Ishikawa (cell line): ENCODE data around the gene ACTN2.
A peak's percentile ranks its signal among the peaks of the same experiment; 100 is the strongest.

Experiments used
- CEBPB ChIP-seq: IDR thresholded peaks from 2 replicates; pipeline ENCODE4 v1.6.1; 2012
- CREB1 ChIP-seq: IDR thresholded peaks from 2 replicates; pipeline ENCODE4 v1.6.1; 2012; ENCODE audit warnings: low read depth
- EGR1 ChIP-seq: IDR thresholded peaks from 2 replicates; pipeline ENCODE4 v1.6.1; 2012
- EP300 ChIP-seq: IDR thresholded peaks from 2 replicates; pipeline ENCODE4 v1.6.1; 2012; ENCODE audit warnings: borderline replicate concordance
- FOXM1 ChIP-seq: IDR thresholded peaks from 2 replicates; pipeline ENCODE4 v1.6.1; 2012; ENCODE audit warnings: low read depth, borderline replicate concordance
- NFIC ChIP-seq: IDR thresholded peaks from 2 replicates; pipeline ENCODE4 v1.6.1; 2012
- RAD21 ChIP-seq: IDR thresholded peaks from 2 replicates; pipeline ENCODE4 v1.6.1; 2012; ENCODE audit warnings: low read depth
- TAF1 ChIP-seq: IDR thresholded peaks from 2 replicates; pipeline ENCODE4 v1.6.1; 2012; ENCODE audit warnings: low read depth, mild to moderate bottlenecking
- TCF12 ChIP-seq: IDR thresholded peaks from 2 replicates; pipeline ENCODE4 v1.6.1; 2012; ENCODE audit warnings: low read depth
- TEAD4 ChIP-seq: IDR thresholded peaks from 2 replicates; pipeline ENCODE4 v1.6.1; 2012
- YY1 ChIP-seq: IDR thresholded peaks from 2 replicates; pipeline ENCODE4 v1.6.1; 2012; ENCODE audit warnings: low read depth
- ZBTB7A ChIP-seq: IDR thresholded peaks from 2 replicates; pipeline ENCODE4 v1.6.1; 2012; ENCODE audit warnings: low read depth
- TF ChIP-seq, protein P1 (sequence below): IDR thresholded peaks from 2 replicates; pipeline ENCODE4 v1.6.1; 2012; ENCODE audit warnings: low read depth, mild to moderate bottlenecking
- TF ChIP-seq, protein P2 (sequence below): IDR thresholded peaks from 2 replicates; pipeline ENCODE4 v1.6.1; 2012
- TF ChIP-seq, protein P3 (sequence below): IDR thresholded peaks from 2 replicates; pipeline ENCODE4 v1.6.1; 2012

Gene ACTN2

DNA sequence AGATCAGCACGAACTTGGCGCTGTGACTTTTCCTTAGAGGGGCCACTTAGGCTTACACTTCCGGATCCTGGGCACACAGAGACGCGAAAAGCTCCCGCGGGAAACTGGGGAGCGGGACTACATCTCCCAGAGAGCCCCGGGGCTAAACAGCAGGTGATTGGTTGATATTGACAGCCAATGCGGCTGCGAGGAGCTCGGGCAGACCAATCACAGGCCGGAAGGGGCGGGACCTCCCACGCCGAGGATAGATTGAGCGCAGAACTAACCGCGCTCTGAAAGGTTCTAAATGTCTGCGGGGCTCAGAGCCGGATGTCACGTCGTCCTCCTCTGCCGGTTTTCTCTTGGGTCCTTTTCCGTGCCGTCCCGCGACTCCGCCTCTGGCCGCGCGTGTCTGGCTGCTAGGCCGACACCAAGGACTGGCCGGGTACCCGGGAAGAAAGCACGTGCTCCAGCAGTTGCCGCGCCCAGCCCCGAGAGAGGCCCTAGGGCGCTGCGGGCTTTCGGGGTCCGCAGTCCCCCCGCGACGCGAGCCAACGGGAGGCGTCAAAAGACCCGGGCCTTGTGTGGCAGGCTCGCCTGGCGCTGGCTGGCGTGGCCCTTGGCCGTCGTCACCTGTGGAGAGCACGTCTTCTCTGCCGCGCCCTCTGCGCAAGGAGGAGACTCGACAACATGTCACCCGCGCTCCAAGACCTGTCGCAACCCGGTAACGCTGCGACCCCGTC lies 108.9 kb downstream of the ACTN2 start, which contains the start of gene MTR:
TSS of gene MTR (plus strand) at position 258 of the 722 bp plus-strand sequence. CDS start at position 670, 412 bp downstream.
- TF ChIP-seq TAF1 (peak; percentile 76), TCF12 (peak; percentile 24; the same call in 1 of the 2 replicates), TEAD4 (no peak), EP300 (0 out of 2 replicates have a peak, but pooled peaks have one; percentile 20), ZBTB7A (peak; percentile 15; the same call in 1 of the 2 replicates), FOXM1 (no peak), YY1 (no peak), RAD21 (no peak), CREB1 (peak; percentile 33; the same call in 1 of the 2 replicates), EGR1 (no peak), NFIC (peak; percentile 36; the same call in 1 of the 2 replicates), CEBPB (peak; percentile 29; the same call in 1 of the 2 replicates)
- TF ChIP-seq, protein P1, sequence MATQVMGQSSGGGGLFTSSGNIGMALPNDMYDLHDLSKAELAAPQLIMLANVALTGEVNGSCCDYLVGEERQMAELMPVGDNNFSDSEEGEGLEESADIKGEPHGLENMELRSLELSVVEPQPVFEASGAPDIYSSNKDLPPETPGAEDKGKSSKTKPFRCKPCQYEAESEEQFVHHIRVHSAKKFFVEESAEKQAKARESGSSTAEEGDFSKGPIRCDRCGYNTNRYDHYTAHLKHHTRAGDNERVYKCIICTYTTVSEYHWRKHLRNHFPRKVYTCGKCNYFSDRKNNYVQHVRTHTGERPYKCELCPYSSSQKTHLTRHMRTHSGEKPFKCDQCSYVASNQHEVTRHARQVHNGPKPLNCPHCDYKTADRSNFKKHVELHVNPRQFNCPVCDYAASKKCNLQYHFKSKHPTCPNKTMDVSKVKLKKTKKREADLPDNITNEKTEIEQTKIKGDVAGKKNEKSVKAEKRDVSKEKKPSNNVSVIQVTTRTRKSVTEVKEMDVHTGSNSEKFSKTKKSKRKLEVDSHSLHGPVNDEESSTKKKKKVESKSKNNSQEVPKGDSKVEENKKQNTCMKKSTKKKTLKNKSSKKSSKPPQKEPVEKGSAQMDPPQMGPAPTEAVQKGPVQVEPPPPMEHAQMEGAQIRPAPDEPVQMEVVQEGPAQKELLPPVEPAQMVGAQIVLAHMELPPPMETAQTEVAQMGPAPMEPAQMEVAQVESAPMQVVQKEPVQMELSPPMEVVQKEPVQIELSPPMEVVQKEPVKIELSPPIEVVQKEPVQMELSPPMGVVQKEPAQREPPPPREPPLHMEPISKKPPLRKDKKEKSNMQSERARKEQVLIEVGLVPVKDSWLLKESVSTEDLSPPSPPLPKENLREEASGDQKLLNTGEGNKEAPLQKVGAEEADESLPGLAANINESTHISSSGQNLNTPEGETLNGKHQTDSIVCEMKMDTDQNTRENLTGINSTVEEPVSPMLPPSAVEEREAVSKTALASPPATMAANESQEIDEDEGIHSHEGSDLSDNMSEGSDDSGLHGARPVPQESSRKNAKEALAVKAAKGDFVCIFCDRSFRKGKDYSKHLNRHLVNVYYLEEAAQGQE, result no peak
- TF ChIP-seq, protein P2, sequence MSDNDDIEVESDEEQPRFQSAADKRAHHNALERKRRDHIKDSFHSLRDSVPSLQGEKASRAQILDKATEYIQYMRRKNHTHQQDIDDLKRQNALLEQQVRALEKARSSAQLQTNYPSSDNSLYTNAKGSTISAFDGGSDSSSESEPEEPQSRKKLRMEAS, result peak; percentile 95
- TF ChIP-seq, protein P3, sequence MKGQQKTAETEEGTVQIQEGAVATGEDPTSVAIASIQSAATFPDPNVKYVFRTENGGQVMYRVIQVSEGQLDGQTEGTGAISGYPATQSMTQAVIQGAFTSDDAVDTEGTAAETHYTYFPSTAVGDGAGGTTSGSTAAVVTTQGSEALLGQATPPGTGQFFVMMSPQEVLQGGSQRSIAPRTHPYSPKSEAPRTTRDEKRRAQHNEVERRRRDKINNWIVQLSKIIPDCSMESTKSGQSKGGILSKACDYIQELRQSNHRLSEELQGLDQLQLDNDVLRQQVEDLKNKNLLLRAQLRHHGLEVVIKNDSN, result peak; percentile 48; the same call in 1 of the 2 replicates

DNA sequence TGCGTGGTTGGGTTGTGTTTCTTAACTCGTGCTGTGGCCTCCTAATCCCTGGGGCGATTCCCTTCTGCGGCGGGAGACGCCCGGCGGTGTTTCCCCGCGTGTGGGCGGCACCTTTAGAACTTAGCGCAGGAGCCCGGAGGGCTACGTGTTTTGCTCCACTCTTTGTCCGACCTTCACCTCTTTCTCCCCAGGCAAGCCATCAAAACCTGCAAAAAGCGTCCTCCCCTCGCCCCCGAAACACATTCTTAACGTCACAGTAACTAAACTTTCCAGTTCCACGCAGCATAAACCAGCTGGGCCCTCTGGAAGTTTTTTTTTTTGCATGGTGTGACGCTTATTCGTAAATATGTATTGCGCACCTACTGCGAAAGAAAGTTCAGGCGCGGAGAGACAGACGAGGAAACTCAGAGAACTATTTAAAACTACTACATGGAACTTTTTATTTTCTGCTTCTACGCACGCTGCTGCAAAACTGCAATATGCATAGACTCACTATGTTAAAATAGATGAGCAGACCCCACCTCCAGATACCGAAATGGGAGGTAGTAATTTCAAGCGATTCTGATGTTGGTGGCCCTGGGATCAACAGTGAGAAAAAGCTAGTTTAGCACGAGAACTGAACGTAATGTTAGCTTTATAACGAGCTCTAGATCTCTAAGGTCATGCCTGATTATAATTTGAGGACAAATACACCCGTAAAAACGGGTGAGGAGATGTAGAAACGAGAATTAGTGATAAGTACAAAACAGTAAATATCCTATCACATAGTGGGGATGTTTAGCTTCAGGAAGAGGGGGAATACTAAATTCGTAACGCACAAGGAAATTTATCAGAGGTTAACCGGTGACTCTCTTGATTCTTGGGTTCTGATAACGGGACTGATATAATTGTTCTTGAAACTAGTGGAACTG lies 109.7 kb downstream of the ACTN2 start:
- TF ChIP-seq, protein P3, result no peak
- TF ChIP-seq EGR1, result peak; percentile 22; the same call in 1 of the 2 replicates
- no peak for TF ChIP-seq FOXM1
- no peak for TF ChIP-seq TCF12

DNA sequence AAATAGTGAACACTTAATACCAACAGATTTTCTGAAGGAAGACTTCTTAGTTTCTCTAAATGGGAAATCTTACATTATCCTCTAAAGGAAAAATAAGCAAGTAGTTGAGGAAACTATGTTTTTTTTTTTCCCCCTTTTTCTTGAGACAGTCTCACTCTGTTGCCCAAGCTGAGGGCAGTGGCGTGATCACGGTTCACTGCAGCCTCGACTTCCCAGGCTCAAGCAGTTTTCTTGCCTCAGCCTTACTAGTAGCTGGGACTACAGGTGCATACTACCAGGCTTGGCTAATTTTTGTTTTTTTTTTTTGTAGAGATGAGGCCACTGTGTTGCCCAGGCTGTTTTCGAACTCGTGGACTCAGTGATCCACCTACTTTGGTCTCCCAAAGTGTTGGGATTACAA lies 112.7 kb downstream of the ACTN2 start:
- TF ChIP-seq TCF12 (no peak), RAD21 (no peak), ZBTB7A (no peak), NFIC (no peak), EGR1 (no peak)
- TF ChIP-seq, protein P2, result no peak
- TF ChIP-seq, protein P3, result no peak

DNA sequence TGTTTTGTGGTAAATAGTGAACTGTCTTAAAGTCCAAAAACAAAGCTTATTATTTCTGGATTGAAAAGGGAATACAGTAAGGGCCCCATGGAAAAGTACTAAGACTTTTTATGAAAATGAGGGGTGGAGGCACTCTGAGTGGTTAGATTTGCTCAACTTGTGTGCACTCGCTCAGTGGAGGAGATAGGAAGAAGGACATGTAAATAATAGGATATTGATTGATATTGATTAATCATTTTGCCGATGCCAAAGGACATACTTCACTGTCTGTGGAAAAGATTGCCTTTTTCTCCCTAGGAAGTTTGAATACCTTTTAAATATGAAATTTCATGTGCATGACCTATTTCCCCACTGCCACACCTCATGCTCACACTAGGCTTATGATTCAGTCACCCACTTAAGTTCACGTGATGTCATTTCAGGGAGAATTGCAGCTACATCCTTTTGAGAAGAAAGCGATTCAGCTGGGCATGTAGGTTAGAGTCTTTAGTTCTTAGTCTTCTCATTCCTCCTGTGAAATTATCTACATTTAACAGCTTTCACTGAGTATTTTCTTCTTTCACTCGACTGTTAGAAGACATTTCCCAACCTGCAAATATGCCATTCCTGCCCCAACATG lies 113.8 kb downstream of the ACTN2 start:
- TF ChIP-seq YY1 (no peak), ZBTB7A (no peak), CEBPB (no peak)
- TF ChIP-seq, protein P2, result no peak

DNA sequence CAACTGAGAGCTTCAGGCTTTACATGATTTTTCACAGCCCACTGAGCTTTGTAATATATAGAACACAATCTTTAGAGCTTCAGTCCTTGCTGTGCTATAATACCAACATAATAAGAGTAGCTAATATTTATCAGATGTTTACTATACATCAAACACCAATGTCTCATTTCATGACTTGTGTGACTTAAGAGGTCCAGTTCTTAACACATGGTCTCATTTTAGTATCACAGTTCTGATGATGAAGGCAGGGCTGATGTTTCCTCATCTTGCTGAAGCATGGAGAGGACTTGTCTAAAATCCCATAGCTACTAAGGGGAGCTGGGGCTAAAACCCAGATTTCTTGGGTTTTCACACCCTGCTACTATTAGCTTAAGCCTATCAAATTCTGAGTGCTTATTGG lies 114.3 kb downstream of the ACTN2 start:
- no peak for TF ChIP-seq ZBTB7A
- TF ChIP-seq, protein P1, result no peak
- no peak for TF ChIP-seq CEBPB
- no peak for TF ChIP-seq TEAD4
- no peak for TF ChIP-seq FOXM1
- no peak for TF ChIP-seq RAD21
- TF ChIP-seq NFIC, result no peak
- no peak for TF ChIP-seq YY1
- TF ChIP-seq EP300, result no peak
- no peak for TF ChIP-seq EGR1
- no peak for TF ChIP-seq TCF12
- TF ChIP-seq, protein P2, result no peak
- TF ChIP-seq CREB1, result no peak
- no peak for TF ChIP-seq TAF1
- TF ChIP-seq, protein P3, result no peak
